ENCODE measurements around the gene GALNT16.

The GALNT16 gene

DNA sequence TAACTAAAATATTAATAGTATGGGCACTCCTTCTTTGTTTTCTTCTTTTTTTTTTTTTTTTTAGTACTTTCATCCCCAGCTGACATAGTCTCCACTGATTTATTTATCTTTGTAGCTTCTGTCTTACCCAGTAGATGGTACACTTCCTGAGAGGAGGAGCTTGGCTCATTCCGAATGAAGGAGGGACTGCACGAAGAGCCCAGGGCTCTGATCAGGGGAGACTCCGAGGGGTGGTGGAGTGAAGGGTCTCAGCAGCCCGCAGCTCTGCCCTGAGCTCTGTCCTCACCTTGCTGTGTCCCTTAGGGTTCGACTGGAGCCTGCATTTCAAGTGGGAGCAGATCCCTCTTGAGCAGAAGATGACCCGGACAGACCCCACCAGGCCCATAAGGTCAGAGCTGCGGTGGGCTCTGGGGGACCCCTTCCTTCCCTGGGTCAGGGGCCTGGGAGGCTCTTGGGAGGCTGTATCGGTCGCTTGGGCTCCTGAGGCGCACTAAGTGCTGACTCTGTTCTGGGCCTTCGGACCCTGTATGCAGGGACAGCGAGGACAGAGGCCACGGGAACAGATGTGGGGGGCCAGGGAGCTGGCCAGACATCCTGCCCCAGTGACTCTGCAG, 72.9 kb downstream of the GALNT16 start:
- no peak for DNase-seq (ENCODE audit: low read depth)
- TF ChIP-seq CTCF (conservative IDR thresholded peaks at IDR 0.05; ENCODE audit: control insufficient read depth, insufficient read depth, low read depth, low read length): no peak
- H3K4me3 ChIP-seq (ENCODE audit: control insufficient read depth, low read depth, low read length): no peak overlapping the region

- TF ChIP-seq CTCF (conservative IDR thresholded peaks at IDR 0.05; ENCODE audit: control insufficient read depth, insufficient read depth, low read depth, low read length): no peak
- DNase-seq (ENCODE audit: low read depth): no peak
- no peak overlapping the region for H3K4me3 ChIP-seq (ENCODE audit: control insufficient read depth, low read depth, low read length)
These were observed 73.9 kb downstream of the GALNT16 start for GRCh38 chr14:69333791-69334337.

- no peak overlapping the region for H3K4me3 ChIP-seq (ENCODE audit: control insufficient read depth, low read depth, low read length)
- DNase-seq (ENCODE audit: low read depth): no peak
- TF ChIP-seq CTCF (conservative IDR thresholded peaks at IDR 0.05; ENCODE audit: control insufficient read depth, insufficient read depth, low read depth, low read length): no peak
These were observed 74.6 kb downstream of the GALNT16 start for GRCh38 chr14:69334576-69334975.

- TF ChIP-seq CTCF (conservative IDR thresholded peaks at IDR 0.05; ENCODE audit: control insufficient read depth, insufficient read depth, low read depth, low read length): no peak
- no peak for DNase-seq (ENCODE audit: low read depth)
- no peak overlapping the region for H3K4me3 ChIP-seq (ENCODE audit: control insufficient read depth, low read depth, low read length)
These were observed 75.4 kb downstream of the GALNT16 start for GRCh38 chr14:69335371-69335771.

GRCh38 chr14:69337984-69338383, 78.0 kb downstream of the GALNT16 start:
- no peak for TF ChIP-seq CTCF (conservative IDR thresholded peaks at IDR 0.05; ENCODE audit: control insufficient read depth, insufficient read depth, low read depth, low read length)

DNA sequence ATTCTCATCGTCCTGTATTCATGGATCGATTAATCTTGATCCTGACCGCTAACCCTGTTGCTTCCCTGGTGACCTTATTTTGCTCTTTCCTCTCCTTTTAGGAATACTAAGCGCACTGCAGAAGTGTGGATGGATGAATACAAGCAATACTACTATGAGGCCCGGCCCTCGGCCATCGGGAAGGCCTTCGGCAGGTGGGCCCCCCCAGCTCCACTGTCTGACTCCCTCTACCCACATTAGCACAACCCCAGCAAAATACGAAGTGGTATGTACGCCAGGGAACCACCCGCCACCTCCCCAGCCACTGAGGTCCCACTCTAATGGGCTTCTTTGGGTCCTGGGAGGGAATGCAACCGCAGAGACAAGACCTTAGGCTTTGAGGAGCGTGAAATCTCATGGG, 79.5 kb downstream of the GALNT16 start:
- no peak overlapping the region for H3K4me3 ChIP-seq (ENCODE audit: control insufficient read depth, low read depth, low read length)
- no peak for TF ChIP-seq CTCF (conservative IDR thresholded peaks at IDR 0.05; ENCODE audit: control insufficient read depth, insufficient read depth, low read depth, low read length)
- no peak for DNase-seq (ENCODE audit: low read depth)

More at GRCh38 chr14:69337984-69338383, 78.0 kb downstream of the GALNT16 start:
- DNase-seq (ENCODE audit: low read depth): no peak
- H3K4me3 ChIP-seq (ENCODE audit: control insufficient read depth, low read depth, low read length): no peak overlapping the region
